SK-N-SH (cell line): ENCODE measurements around the gene BCL2L11. TPM values are rescaled to one million over a fixed set of nuclear protein-coding genes. Genes with fewer than 3 reads are reported as not detected.

Experiments
- CTCF ChIA-PET: fragments of 300-600, 350-600 bp; formaldehyde crosslinking; extraction: SDS; loops from one replicate; lab custom pipeline; 2021; lab: Yijun Ruan, JAX
- POLR2A ChIA-PET: fragments of 350-600 bp; sonication (Branson Sonifier 250); formaldehyde crosslinking; extraction: SDS; loops from one replicate; lab custom pipeline; 2020; ENCODE audit warnings: antibody characterized with exemption, inconsistent platforms; lab: Yijun Ruan, JAX
- DNase-seq: peaks from one replicate; pipeline ENCODE4 v3.0.0; 2012
- H2AFZ ChIP-seq: fragments of 200-600 bp; sonication (generic); 2 replicates; pipeline ENCODE4 v1.8.1; 2016; ENCODE audit warnings: antibody characterized with exemption, mild to moderate bottlenecking, low read depth
- H3F3A ChIP-seq: fragments of 200-600 bp; sonication (generic); replicated peaks from 2 replicates; pipeline ENCODE3; 2016; ENCODE audit warnings: antibody characterized with exemption, mild to moderate bottlenecking; ENCODE audit not compliant: insufficient read depth
- H3K27ac ChIP-seq, 2 experiments: fragments of 200-500 bp in 1 of 2; fragments of 200-600 bp in 1 of 2; sonication (Bioruptor generic) in 1 of 2; sonication (generic), shearing (Covaris generic) in 1 of 2; 2 replicates each; pipeline versions ENCODE4 v1.5.1 to v1.6.1; 2014 to 2016; ENCODE audit warnings: low read depth in 2 of 2, inconsistent platforms in 1 of 2, low read length in 1 of 2, mild to moderate bottlenecking in 1 of 2, mixed read lengths in 1 of 2
- H3K27me3 ChIP-seq: fragments of 200-600 bp; sonication (generic), shearing (Covaris generic); 2 replicates; pipeline ENCODE4 v1.6.1; 2016; ENCODE audit warnings: mixed run types; ENCODE audit not compliant: insufficient read depth
- H3K36me3 ChIP-seq, 2 experiments: fragments of 200-500 bp in 1 of 2; fragments of 200-600 bp in 1 of 2; sonication (Bioruptor generic) in 1 of 2; sonication (generic) in 1 of 2; replicated peaks in 1 of 2; 2 replicates each; pipeline versions ENCODE3 to v1.5.1; 2014 to 2016; ENCODE audit warnings: low read length in 1 of 2, mild to moderate bottlenecking in 1 of 2; ENCODE audit not compliant: insufficient read depth in 2 of 2, control insufficient read depth in 1 of 2
- H3K4me1 ChIP-seq, 2 experiments: fragments of 200-500 bp in 1 of 2; fragments of 200-600 bp in 1 of 2; sonication (Bioruptor generic) in 1 of 2; sonication (generic), shearing (Covaris generic) in 1 of 2; 2 replicates each; pipeline versions ENCODE4 v1.5.1 to v1.6.1; 2014 to 2016; ENCODE audit warnings: low read depth in 1 of 2, low read length in 1 of 2, mixed run types in 1 of 2; ENCODE audit not compliant: insufficient read depth in 2 of 2, control insufficient read depth in 1 of 2
- H3K4me2 ChIP-seq: fragments of 200-600 bp; sonication (generic), shearing (Covaris generic); 2 replicates; pipeline ENCODE4 v1.6.1; 2017; ENCODE audit warnings: mixed run types
- H3K4me3 ChIP-seq, 2 experiments: fragments of 200-500 bp in 1 of 2; fragments of 200-600 bp in 1 of 2; sonication (Bioruptor generic) in 1 of 2; sonication (generic), shearing (Covaris generic) in 1 of 2; 2 replicates each; pipeline versions ENCODE4 v1.5.1 to v1.8.1; 2014 to 2016; ENCODE audit warnings: low read depth in 2 of 2, inconsistent platforms in 1 of 2, low read length in 1 of 2, mild to moderate bottlenecking in 1 of 2, mixed read lengths in 1 of 2, moderate library complexity in 1 of 2
- H3K79me2 ChIP-seq: fragments of 200-600 bp; sonication (generic); 2 replicates; pipeline ENCODE4 v1.8.1; 2017; ENCODE audit warnings: mild to moderate bottlenecking; ENCODE audit not compliant: insufficient read depth
- H3K9ac ChIP-seq: fragments of 200-600 bp; sonication (generic); 2 replicates; pipeline ENCODE4 v1.6.1; 2017; ENCODE audit warnings: mixed run types
- H3K9me2 ChIP-seq: fragments of 200-600 bp; sonication (generic); 2 replicates; pipeline ENCODE4 v1.6.1; 2017; ENCODE audit warnings: mixed run types
- H3K9me3 ChIP-seq: fragments of 200-600 bp; sonication (generic); 2 replicates; pipeline ENCODE4 v1.6.1; 2017; ENCODE audit warnings: mixed run types, mild to moderate bottlenecking, moderate library complexity
- H4K20me1 ChIP-seq: fragments of 200-600 bp; sonication (generic); 2 replicates; pipeline ENCODE4 v1.6.1; 2017; ENCODE audit warnings: mild to moderate bottlenecking, mixed run types; ENCODE audit not compliant: insufficient read depth
- ELF1 ChIP-seq: IDR thresholded peaks from 2 replicates; pipeline ENCODE4 v1.4.0; 2012
- FOXM1 ChIP-seq: IDR thresholded peaks from 2 replicates; pipeline ENCODE4 v1.4.0; 2012; ENCODE audit warnings: low read depth, mild to moderate bottlenecking
- GABPA ChIP-seq: IDR thresholded peaks from 2 replicates; pipeline ENCODE4 v1.4.0; 2012; ENCODE audit warnings: low read depth, mild to moderate bottlenecking
- MAX ChIP-seq: IDR thresholded peaks from 2 replicates; pipeline ENCODE4 v1.4.0; 2012; ENCODE audit warnings: low read depth
- MXI1 ChIP-seq: IDR thresholded peaks from 2 replicates; pipeline ENCODE4 v1.6.1; 2012; ENCODE audit warnings: mild to moderate bottlenecking, low read depth, low read length, improper control_type of control experiment
- NRF1 ChIP-seq: IDR thresholded peaks from 2 replicates; pipeline ENCODE4 v1.6.1; 2012; ENCODE audit warnings: low read depth, mild to moderate bottlenecking, low read length
- PBX3 ChIP-seq: IDR thresholded peaks from 2 replicates; pipeline ENCODE4; 2012
- POLR2AphosphoS5 ChIP-seq: IDR thresholded peaks from 2 replicates; pipeline ENCODE4 v1.6.1; 2012; ENCODE audit warnings: low read depth, low read length
- RAD21 ChIP-seq: IDR thresholded peaks from 2 replicates; pipeline ENCODE4 v1.6.1; 2012; ENCODE audit warnings: mild to moderate bottlenecking, low read length
- RCOR1 ChIP-seq: fragments of 150-350 bp; IDR thresholded peaks from 2 replicates; pipeline ENCODE4 v1.6.1; 2017; ENCODE audit warnings: antibody characterized with exemption, low read length
- REST ChIP-seq: IDR thresholded peaks from 2 replicates; pipeline ENCODE4 v1.6.1; 2012; ENCODE audit warnings: mild to moderate bottlenecking, low read depth, low read length, moderate library complexity
- SIN3A ChIP-seq: IDR thresholded peaks from 2 replicates; pipeline ENCODE4 v1.6.1; 2012; ENCODE audit warnings: low read depth, mild to moderate bottlenecking, low read length, moderate library complexity, borderline replicate concordance
- TCF12 ChIP-seq: IDR thresholded peaks from 2 replicates; pipeline ENCODE4 v1.4.0; 2012
- TEAD4 ChIP-seq: IDR thresholded peaks from 2 replicates; pipeline ENCODE4 v1.4.0; 2012; ENCODE audit warnings: mild to moderate bottlenecking, borderline replicate concordance; ENCODE audit not compliant: insufficient read depth
- USF1 ChIP-seq: IDR thresholded peaks from 2 replicates; pipeline ENCODE4 v1.4.0; 2012; ENCODE audit warnings: low read depth, borderline replicate concordance
- WGBS: methylation state at CpG from one replicate; pipeline ENCODE4 v1.1.6; 2017; ENCODE audit warnings: low lambda C conversion rate; 5-methylcytosine and 5-hydroxymethylcytosine counted together
- polyA plus RNA-seq, 3 experiments: library from polyadenylated mRNA; depleted of rRNA; stranded (reverse); fragments of >200 nt; gene quantifications; 2 replicates each; pipeline ENCODE4 v1.2.3, GENCODE V29; 2012

BCL2L11 gene
- polyA plus RNA-seq, 1 of the 3 experiments (the other 2 are of a cell fraction), result 3.3 TPM

GRCh38 chr2:111143107-111143842 lies 22.6 kb downstream of the BCL2L11 start:
- peaks cover 4 to 31% of the 10 kb centered on the region in 2 experiments; a peak in 2 of 4 replicates for H3K4me1 ChIP-seq
- H3K27me3 ChIP-seq, result no peaks in the 10 kb centered on the region
- 93% methylated on average over 10 of the region's 10 CpGs for WGBS
- H3F3A ChIP-seq, result no peaks in the 10 kb centered on the region
- ChIA-PET POLR2A (interaction anchor here (1.1 to 1.6 kb wide), 2 partner anchors 18 to 22 kb away, joined by 3 to 5 read pairs; partner anchors contain the start of gene BCL2L11), CTCF (interaction anchor here (0.8 to 7.1 kb wide), 3 partner anchors 10 to 22 kb away, joined by 3 to 31 read pairs (median 3); partner anchors contain the start of gene BCL2L11)
- H2AFZ ChIP-seq, result no peak overlapping the region
- H3K9me3 ChIP-seq, result no peaks in the 10 kb centered on the region
- 0 out of 2 replicates have a peak, but pooled peaks cover 1% of the 10 kb centered on the region for H3K79me2 ChIP-seq
- H3K27ac ChIP-seq, result no peak overlapping the region; a peak in 1 of 4 replicates
- TF ChIP-seq ELF1, result no peak
- no peak for TF ChIP-seq NRF1
- no peak for TF ChIP-seq USF1
- no peak for TF ChIP-seq MAX
- no peak for TF ChIP-seq GABPA
- no peak for TF ChIP-seq FOXM1
- no peak for TF ChIP-seq REST
- no peak for TF ChIP-seq RCOR1
- TF ChIP-seq MXI1, result no peak
- TF ChIP-seq PBX3, result no peak
- no peak for TF ChIP-seq TCF12
- no peak for TF ChIP-seq POLR2AphosphoS5
- no peak for TF ChIP-seq RAD21
- TF ChIP-seq SIN3A, result no peak
- TF ChIP-seq TEAD4, result no peak
- no peak overlapping the region for H3K9ac ChIP-seq
- H3K9me2 ChIP-seq, result no peaks in the 10 kb centered on the region
- H4K20me1 ChIP-seq, result no peaks in the 10 kb centered on the region; the same call in 1 of the 2 replicates
- no peak for DNase-seq
- no peak overlapping the region for H3K4me3 ChIP-seq
- H3K4me2 ChIP-seq, result no peak overlapping the region
- peaks cover 0 to 16% of the 10 kb centered on the region in 2 experiments for H3K36me3 ChIP-seq
